IPS-11a (cell line): ENCODE data around the gene NES.
"Not testable (repeated sequence)": the region's sequence is repeated elsewhere in the genome, so short reads cannot be mapped to it uniquely, and the experiment has no call there.

ENCODE experiments used
- H3K4me3 ChIP-seq: one replicate; pipeline ENCODE4 v1.5.1; 2013; ENCODE audit warnings: low read depth, low read length, control low read depth

NES gene

DNA sequence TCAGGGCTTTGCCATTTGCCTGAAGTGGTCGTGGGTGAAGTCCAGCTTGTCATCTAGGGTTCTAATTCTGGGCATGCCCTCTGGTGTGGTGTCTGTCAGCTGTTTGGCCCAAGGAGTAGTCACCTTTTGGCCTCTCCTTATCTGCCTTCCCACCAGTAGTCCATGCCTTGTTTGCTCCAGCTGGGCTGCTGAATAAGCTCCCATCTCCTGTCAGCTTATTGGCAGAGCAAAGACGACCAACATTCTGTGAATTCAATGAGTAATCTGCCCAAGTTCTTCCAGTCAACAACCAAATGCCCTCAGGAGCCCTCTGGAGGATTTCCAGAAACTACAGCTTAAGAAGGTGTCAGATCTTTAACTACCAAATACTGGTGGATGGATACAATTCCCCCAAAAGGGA, 28.3 kb downstream of the NES start:
- H3K4me3 ChIP-seq: no peak overlapping the region

DNA sequence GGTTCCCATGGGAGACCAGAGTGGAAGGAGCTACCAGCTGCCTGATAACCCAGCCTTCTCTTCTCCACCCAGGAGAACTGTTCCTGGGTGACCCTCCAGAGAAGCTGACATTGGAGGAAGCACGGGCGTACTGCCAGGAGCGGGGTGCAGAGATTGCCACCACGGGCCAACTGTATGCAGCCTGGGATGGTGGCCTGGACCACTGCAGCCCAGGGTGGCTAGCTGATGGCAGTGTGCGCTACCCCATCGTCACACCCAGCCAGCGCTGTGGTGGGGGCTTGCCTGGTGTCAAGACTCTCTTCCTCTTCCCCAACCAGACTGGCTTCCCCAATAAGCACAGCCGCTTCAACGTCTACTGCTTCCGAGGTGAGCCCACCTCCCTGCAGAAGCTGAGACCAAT, 28.7 kb downstream of the NES start:
- H3K4me3 ChIP-seq: no peak overlapping the region

DNA sequence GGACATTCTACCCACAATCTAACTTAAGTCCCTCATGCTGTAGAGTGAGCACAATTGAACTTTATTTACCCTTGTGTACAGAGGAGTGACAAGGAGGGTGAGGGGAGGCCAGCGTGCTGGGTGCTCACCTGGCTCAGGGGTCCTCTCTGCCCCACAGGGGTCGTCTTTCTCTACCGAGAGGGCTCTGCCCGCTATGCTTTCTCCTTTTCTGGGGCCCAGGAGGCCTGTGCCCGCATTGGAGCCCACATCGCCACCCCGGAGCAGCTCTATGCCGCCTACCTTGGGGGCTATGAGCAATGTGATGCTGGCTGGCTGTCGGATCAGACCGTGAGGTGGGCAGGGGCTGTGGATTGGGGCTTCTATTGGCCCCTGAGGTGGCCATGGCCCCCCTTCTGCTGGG, 29.9 kb downstream of the NES start:
- no peak overlapping the region for H3K4me3 ChIP-seq

DNA sequence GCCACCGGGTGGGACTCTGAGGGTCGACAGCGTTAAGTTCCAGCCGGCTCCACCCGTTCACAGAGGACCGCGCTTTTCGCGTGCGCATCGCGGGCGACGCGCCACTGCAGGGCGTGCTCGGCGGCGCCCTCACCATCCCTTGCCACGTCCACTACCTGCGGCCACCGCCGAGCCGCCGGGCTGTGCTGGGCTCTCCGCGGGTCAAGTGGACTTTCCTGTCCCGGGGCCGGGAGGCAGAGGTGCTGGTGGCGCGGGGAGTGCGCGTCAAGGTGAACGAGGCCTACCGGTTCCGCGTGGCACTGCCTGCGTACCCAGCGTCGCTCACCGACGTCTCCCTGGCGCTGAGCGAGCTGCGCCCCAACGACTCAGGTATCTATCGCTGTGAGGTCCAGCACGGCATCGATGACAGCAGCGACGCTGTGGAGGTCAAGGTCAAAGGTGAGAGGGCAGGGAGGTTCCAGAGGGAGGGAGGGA, 30.4 kb downstream of the NES start:
- no peak overlapping the region for H3K4me3 ChIP-seq

DNA sequence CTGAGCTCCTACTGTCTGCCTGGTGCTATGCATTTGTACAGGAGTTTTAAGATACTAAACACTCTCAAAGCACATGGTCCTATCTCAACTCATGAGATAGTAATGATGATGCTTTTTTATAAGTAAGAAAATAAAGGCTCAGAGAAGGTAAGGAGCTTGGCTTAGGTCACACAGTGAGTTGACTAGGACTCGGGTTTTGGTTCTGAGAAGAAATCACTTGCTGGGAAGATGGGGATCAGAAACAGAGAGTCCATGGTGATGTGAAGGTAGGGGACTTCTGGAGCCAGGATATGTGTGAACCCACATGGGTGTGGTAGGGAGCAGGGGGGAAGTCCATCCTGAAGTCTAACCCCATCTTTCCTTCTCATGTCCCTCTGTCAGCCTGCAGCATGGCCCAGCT, 31.5 kb downstream of the NES start:
- H3K4me3 ChIP-seq: no peak overlapping the region

DNA sequence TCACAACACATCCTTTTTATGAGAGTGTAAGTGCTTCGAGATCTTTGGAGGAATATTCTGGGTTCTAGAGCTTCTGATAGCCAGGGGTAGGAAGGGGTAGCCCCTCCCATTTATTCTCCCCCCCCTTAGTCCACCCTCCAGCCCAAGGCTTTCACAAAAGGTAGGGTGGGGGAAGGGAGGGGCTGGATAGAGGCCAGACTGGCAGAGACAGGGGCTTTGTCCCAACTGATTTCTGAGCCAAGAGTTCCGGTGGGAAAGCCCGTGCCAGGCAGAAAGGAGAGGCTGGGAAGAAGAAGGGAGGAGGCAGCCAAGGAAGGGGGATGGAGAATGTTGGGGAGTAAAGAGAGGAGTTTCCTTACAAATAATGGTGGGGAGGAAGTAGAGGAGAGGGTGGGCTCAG, 32.2 kb downstream of the NES start:
- no peak overlapping the region for H3K4me3 ChIP-seq

DNA sequence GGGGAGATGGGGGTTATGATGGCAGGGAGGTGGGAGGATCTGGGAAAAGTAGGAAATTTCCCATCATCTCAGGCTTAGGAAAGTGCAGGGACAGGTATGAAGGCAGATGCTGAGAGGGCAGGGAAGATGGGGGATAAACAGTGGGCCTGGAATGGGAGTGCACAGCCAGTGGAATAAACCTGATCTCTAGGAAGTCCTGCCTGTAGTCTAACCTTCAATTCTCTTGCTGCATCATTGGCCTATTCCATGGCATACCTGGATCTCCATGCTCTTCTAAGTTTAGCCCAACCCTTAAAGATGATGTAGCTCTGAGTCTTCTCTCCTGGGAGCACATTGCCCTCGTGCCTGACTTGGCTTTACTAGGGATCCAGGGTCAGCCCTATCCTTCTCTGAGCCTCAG, 32.6 kb downstream of the NES start:
- no peak overlapping the region for H3K4me3 ChIP-seq

DNA sequence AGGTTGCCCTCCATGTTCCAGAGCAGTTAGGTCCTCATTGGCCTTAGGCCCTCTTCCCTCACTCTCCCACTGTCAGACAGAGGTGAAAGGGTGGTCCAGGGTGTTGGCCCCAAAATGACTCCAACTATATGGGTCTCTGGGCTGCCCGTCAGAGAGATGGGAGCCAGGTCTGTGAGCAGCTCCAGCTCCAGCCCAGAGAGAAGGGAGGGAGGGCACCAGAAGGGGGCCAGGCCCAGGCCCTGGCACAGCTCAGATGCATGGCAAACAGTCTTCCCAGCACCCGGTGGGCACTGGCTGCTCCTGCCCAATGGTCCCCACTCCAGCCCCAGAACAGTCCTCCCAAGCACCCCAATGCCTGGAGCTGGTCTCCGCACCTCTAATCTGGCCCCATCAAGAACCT, 33.1 kb downstream of the NES start:
- H3K4me3 ChIP-seq: no peak overlapping the region

DNA sequence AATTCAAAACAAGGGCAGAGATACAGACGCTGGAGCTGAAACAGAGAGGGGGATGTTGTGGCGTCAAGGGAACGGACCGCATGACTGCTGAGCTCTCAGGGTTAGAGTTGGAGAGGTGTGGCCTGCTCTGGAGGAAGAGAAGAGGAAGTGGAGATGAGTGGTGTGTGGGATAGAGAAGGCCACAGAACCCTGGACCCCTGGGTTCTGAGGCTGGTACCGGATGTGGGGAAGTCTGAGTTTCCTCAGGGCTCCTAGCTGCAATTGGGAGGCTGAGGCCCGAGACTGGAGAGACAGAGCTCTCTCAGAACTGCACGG, 33.5 kb downstream of the NES start:
- no peak overlapping the region for H3K4me3 ChIP-seq

DNA sequence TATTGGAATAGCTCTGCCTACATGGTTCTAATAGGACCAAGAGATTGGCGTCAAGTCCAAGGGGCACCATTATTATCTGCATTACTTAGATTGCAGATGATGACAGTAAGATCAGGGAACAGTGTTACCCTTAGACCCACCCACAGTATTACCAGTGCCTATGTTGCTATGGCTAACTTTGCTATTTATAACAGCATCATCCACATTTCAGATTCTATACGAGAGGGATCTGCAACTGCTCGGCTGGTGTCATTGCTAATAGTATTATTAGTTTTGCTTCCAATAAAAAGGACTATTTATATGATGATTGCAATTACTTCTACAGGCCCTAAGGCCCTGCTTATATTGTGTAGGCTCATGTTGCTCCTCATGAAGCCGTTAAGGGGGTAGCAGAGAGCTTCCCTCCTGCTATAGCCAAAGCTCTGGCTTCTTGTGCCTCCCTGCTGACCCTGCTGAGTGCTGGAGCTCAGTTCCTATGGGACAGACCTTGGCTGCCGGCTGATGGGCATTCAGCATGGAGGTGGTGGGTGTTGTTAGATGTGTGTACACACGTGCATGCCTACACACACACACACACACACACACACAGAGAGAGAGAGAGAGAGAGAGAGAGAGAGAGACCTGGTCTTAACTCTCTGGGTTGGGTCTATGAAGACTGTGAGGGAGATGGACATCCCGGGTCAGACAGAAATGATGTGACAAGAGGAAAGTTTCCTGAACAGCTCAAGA, 34.0 kb downstream of the NES start:
- H3K4me3 ChIP-seq: no peak overlapping the region

DNA sequence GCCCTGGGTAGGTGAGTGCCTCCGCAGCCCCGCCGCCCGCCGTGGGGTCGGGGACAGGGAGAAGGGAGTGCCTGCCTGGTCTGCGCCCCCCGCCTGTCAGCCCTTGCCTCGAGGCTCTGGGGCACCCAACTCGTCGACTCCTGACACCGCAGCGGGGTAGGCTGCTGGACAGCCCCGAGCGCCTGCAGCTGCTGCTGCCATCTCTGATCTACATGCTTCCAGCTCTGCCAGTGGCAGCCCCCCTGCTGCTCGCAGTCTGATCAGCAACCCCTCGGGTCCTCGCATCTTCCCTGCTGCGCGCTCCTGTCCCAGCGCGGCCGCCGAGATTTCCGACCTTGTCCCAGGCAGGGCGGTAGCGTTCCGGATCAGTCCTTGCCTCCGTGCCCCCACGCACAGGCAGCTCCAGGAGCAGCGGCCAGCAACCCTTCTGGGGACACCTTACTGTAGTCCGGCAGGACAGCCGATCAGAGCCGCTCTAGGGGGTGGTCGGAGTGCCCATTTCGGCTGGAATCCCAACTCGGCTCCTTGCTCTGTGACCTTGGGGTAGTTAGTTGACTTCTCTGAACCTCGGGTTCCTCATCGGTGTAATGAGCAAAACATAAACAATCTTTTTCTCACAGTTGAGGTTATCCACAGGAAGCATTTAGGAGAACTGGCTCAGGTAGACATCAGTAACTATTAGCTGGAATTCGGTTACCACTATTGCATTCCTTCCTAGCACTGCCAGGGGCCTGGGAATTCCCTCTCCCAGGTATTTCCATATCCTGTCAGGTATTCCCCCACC, 34.8 kb downstream of the NES start:
- H3K4me3 ChIP-seq: peak overlapping the region; percentile 47

DNA sequence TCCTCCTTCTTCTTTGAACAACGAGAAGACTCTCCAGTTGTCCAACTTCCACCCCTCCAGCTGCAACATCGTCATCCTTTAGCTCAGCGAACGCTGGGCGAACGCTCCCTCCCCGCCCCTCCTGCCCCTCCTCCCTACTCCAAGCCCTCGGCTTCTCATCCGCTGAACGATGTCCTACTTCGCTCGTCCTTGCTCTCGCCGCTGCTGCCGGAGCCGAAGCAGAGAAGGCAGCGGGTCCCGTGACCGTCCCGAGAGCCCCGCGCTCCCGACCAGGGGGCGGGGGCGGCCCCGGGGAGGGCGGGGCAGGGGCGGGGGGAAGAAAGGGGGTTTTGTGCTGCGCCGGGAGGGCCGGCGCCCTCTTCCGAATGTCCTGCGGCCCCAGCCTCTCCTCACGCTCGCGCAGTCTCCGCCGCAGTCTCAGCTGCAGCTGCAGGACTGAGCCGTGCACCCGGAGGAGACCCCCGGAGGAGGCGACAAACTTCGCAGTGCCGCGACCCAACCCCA, 35.4 kb downstream of the NES start, which contains the start of gene BCAN:
Gene BCAN, plus strand, starts transcription at position 357 of the 504 bp plus-strand sequence. CDS start 3,938 bp downstream, outside the sequence.
- H3K4me3 ChIP-seq: peak within 1 kb of the TSS; percentile 47

DNA sequence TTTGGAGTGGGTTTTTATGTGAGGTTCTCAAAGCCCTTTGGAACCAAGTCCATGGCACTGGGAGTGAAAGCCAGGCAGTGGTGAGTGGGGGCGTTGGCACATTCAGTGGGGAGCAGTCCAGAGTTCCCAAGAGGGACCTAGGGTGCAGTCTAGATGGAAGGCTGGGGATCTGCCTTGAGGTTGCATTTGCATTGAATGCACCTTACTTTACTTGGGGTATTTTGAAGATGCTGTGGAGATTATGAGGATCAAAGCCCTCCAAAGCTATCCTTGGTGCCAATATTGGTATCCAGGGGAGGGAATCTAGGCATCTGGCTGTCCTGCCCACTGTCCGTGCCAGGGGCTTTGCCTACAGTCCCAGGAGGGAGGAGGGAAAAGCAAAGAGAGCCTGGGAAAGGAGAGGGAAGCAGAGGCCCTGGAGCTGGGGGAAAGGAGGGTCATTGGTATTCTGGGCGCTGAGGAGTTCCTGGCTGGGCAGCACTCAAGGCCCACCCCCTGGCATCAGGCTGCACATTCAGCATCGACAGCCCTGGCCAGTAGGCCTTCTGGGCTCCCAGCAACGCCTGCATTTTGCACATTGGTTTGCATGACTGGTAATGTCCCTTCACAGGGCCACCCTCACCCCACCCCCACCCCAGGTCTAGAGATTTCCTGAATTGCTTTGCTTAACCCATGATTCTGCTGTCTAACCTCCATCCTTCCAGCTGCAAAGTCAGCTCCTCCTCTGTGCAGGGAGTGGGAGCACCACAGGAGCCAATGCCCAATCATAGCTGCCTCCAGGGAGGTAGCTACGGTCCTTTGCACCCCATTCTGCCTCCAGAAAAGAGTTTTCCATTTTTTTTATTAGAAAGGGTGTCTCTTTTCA, 36.1 kb downstream of the NES start:
- peak overlapping the region; percentile 13 for H3K4me3 ChIP-seq

DNA sequence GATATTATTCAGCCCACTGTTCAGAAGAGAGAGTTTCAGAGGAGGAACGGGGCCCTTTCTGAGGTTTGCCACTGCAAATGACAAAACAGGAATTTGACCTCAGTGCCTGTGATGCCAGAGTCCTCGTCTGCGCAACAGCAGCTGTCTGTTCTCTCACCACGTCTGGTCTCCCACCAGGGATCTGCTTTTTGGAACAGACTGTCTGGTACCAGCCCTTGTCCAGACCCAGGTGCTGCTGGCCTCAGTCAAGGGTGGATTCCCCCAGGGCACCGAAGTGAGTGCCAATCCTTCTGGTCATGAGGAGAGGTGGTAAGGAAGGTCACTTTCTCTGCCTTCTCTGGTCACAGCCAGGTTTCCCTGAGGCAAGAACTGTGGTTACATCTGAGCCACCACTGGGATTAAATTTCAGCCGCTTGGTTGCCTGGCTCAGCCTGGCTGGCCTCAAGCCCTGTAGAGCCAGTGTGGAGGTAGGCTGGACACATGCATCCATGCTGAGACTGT, 37.6 kb downstream of the NES start:
- H3K4me3 ChIP-seq: no peak overlapping the region

DNA sequence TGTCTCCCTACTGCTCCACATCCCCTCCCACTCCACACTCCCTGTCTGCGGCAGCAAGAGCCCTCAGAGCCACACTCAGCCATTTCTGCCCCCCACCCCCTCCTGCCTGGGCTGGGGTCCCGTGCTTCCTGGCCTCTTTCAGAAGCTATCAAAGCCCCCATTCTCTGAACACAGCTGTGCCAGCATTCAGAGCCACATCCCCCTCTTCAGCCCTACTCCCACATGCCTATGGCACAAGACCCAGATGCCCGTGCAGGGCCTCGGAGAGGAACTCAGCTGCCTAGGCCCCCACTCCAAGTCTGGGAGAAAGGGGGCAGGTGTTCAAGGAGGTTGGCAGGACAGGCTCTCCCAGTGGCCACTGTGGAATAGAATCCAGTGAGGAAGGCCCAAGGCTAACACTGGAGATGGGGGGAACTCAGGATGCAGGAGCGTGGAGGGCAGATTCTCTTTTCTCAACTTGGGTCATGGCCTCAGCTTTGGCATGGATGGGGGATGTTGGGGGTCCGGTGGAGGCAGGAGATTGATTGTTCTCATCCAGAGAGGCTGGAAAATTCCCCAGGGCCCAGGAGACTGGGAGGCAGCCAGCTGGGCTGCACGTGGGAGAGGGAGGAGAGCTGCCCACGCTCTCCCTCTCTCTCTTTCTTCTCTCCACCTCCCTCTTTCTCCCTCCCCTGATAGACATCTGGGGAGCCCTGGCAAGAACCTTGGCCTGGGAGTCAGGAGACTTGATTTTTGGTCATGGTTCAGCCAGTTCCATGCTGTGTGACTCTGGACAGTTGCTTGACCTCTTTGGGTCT, 38.8 kb downstream of the NES start:
- no peak overlapping the region for H3K4me3 ChIP-seq

DNA sequence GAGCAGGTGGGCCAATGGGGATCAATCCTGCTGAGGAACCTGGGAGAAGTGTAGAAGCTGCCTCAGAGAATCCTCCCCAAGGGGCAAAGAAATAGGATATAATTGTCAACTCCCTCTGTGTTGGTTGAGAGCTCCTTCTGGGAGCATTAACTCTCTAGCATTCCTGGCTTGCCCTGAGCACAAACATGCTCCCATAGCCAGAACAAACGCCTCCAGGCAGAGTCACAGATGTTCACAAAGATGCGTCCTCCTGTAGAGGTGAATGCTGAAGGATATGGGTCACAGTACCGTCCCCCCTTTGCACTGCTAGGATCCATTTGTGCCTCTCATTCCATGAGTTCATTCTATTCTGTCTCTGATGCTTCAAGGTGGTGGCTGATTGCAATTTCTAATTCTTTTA, 44.9 kb downstream of the NES start:
- no peak overlapping the region for H3K4me3 ChIP-seq

DNA sequence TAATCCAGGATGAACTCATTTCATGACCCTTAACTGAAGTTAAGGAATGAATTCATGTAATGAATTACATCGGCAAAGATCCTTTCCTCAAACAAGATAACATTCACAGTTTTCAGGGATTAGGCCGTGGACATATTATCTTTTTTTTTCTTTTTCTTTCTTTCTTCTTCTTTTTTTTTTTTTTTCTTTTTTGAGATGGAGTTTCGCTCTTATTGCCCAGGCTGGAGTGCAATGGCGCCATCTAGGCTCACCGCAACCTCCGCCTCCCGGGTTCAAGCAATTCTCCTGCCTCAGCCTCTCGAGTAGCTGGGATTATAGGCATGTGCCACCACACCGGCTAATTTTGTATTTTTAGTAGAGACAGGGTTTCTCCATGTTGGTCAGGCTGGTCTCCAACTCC, 46.1 kb downstream of the NES start:
- H3K4me3 ChIP-seq: not testable (repeated sequence)

DNA sequence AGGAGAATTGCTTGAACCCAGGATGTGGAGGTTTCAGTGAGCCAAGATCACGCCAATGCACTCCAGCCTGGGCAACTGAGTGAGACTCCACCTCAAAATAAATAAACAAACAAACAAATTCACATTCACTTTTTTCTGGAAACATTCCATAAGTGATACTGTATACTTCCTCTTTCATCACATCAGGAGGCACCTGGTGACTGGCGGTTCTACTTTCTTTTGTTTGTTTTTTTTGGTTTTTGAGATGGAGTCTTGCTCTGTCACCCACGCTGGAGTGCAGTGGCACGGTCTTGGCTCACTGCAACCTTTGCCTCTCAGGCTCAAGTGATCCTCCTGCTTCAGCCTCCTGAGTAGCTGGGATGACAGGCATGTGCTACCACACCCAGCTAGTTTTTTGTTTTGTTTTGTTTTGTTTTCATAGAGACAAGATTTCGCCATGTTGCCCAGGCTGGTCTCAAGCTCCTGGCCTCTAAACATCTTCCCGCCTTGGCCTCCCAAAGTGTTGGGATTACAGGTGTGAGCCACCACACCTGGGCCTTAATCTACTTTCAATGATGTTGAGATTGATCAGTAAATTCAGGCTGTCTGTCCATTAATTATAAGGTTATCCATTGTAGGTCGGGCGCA, 47.3 kb downstream of the NES start:
- H3K4me3 ChIP-seq: no peak overlapping the region

DNA sequence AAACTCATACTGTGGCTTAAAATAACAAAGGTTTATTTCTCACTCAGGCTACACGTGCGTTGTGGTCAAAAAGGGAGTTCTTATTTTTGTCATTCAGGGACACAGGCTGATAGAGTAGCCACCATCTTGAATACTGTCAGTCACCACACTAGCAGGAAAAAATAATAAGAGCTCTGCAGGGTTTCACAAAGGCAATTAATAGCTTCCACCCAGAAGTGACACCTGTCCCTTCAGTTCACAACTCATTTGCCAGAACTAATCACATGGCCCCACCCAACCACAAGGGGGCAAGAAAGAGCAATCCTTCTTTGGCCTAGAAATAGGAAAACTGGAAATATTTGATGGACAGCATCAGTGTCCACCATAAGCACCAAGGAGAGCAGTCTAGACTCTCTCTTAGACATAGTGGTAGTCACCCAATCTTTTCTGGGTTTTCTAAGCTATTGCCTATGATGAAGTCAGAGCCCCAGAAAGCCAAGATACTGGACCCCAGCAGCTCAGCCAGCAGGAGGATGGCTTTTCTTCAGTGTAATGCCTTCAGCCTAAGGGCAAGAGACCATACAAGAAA, 49.8 kb downstream of the NES start:
- no peak overlapping the region for H3K4me3 ChIP-seq

DNA sequence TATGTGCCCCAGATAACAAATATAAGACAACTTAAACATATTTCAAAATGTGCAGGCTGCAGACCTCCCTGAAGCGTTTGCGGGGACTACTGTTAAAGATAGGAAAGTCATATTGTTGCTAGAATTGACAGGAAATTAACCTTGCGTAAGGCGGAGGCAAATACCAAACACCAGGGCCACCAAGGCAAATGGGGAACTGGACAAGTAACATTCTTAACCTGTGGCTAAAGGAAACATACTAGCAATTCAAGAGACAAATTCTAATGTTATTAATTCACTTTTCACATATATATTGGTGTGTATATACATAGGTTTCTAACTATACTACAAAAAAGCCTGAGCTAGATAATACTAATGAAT, 51.1 kb downstream of the NES start:
- no peak overlapping the region for H3K4me3 ChIP-seq
